Suprapubic skin (tissue), 4 donors: ENCODE results near the gene SLC41A2. TPM values are rescaled to one million over a fixed set of nuclear protein-coding genes. Genes with fewer than 3 reads are reported as not detected.

Experiments
- DNase-seq, 2 donors: peaks; one replicate each; pipeline ENCODE4 v3.0.0-alpha.2; 2019; ENCODE audit warnings: low spot score in 2 of 2
- H3K27ac ChIP-seq: fragments of 200-600 bp; sonication (generic); one replicate; pipeline ENCODE4 v1.5.1; 2019
- H3K27me3 ChIP-seq: fragments of 200-600 bp; sonication (generic); one replicate; pipeline ENCODE4 v1.5.1; 2019
- H3K36me3 ChIP-seq: fragments of 200-600 bp; sonication (generic); one replicate; pipeline ENCODE4 v1.5.1; 2019
- H3K4me1 ChIP-seq: fragments of 200-600 bp; sonication (generic); one replicate; pipeline ENCODE4 v1.5.1; 2019
- H3K4me3 ChIP-seq: fragments of 200-600 bp; sonication (generic); one replicate; pipeline ENCODE4 v1.5.1; 2019; ENCODE audit warnings: mild to moderate bottlenecking
- H3K9me3 ChIP-seq: fragments of 200-600 bp; sonication (generic); one replicate; pipeline ENCODE4 v1.5.1; 2019
- EP300 ChIP-seq: sonication (generic); formaldehyde crosslinking; IDR thresholded peaks from one replicate; pipeline ENCODE4 v1.6.1; 2017; ENCODE audit warnings: antibody characterized with exemption
- POLR2A ChIP-seq, 2 donors: fragments of 450-650 bp; IDR thresholded peaks; one replicate each; pipeline ENCODE4 v1.6.1; 2017; ENCODE audit warnings: antibody characterized with exemption in 2 of 2, mild to moderate bottlenecking in 2 of 2, moderate library complexity in 2 of 2
- POLR2AphosphoS5 ChIP-seq, 3 donors: sonication (generic); formaldehyde crosslinking; IDR thresholded peaks; one replicate each; pipeline ENCODE4 v1.6.1; 2017; ENCODE audit warnings: antibody characterized with exemption in 3 of 3
- WGBS: methylation state at CpG from one replicate; pipeline ENCODE4 v1.1.5; 2018; 5-methylcytosine and 5-hydroxymethylcytosine counted together
- total RNA-seq, 4 donors: library from RNA; depleted of rRNA; stranded (reverse); fragments of >200 nt; gene quantifications; one replicate each; pipeline ENCODE4 v1.1.0, GENCODE V29; 2016
- TF ChIP-seq, protein P1 (sequence below), 2 donors: fragments of 200-600 bp in 1 of 2; fragments of 450-650 bp in 1 of 2; sonication (generic) in 1 of 2; IDR thresholded peaks; one replicate each; pipeline ENCODE4 v1.5.1; 2016 to 2019; ENCODE audit warnings: antibody characterized with exemption in 2 of 2, mild to moderate bottlenecking in 1 of 2, moderate library complexity in 1 of 2

Gene SLC41A2
- total RNA-seq, 4 donors from 2014 or later: 1.8 to 14.6 (median 6.6) TPM

GRCh38 chr12:104921340-104921739 lies 36.8 kb downstream of the SLC41A2 start:
- Histone ChIP-seq H3K4me1 (no peaks in the 10 kb centered on the region), H3K36me3 (no peaks in the 10 kb centered on the region), H3K27me3 (no peaks in the 10 kb centered on the region), H3K9me3 (peaks cover 11% of the 10 kb centered on the region), H3K4me3 (no peak overlapping the region), H3K27ac (no peak overlapping the region)
- TF ChIP-seq EP300 (no peak), POLR2AphosphoS5 (IDR thresholded peaks at IDR 0.05) (no peak), POLR2A (IDR thresholded peaks at IDR 0.05) (no peak)
- TF ChIP-seq, protein P1, sequence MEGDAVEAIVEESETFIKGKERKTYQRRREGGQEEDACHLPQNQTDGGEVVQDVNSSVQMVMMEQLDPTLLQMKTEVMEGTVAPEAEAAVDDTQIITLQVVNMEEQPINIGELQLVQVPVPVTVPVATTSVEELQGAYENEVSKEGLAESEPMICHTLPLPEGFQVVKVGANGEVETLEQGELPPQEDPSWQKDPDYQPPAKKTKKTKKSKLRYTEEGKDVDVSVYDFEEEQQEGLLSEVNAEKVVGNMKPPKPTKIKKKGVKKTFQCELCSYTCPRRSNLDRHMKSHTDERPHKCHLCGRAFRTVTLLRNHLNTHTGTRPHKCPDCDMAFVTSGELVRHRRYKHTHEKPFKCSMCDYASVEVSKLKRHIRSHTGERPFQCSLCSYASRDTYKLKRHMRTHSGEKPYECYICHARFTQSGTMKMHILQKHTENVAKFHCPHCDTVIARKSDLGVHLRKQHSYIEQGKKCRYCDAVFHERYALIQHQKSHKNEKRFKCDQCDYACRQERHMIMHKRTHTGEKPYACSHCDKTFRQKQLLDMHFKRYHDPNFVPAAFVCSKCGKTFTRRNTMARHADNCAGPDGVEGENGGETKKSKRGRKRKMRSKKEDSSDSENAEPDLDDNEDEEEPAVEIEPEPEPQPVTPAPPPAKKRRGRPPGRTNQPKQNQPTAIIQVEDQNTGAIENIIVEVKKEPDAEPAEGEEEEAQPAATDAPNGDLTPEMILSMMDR (IDR thresholded peaks at IDR 0.05): no peak
- no peak for DNase-seq

DNA sequence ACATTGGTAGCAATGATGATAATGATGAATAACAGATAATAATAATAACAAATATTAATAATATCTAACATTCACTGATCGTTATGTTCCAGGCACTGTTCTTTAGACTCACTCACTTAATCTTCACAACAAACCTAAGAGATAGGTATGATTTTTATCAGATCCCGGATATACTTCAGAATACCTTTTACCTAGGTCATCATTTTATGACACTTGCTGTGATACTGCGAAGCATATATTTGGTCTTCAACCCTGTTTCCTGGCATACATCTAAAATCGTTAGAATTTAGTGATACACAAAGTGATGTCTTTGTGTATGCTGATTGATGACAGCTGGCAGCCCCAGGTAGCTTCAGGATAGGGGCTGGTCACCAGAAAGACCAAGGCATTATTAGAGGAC lies 46.1 kb downstream of the SLC41A2 start:
- Histone ChIP-seq H3K36me3 (no peaks in the 10 kb centered on the region), H3K27me3 (no peaks in the 10 kb centered on the region), H3K27ac (no peak overlapping the region), H3K9me3 (no peaks in the 10 kb centered on the region), H3K4me1 (peaks cover 3% of the 10 kb centered on the region), H3K4me3 (no peak overlapping the region)
- TF ChIP-seq POLR2A (IDR thresholded peaks at IDR 0.05) (no peak), EP300 (no peak)
- WGBS: 94% methylated on average over 4 of the region's 4 CpGs
- DNase-seq: no peak

DNA sequence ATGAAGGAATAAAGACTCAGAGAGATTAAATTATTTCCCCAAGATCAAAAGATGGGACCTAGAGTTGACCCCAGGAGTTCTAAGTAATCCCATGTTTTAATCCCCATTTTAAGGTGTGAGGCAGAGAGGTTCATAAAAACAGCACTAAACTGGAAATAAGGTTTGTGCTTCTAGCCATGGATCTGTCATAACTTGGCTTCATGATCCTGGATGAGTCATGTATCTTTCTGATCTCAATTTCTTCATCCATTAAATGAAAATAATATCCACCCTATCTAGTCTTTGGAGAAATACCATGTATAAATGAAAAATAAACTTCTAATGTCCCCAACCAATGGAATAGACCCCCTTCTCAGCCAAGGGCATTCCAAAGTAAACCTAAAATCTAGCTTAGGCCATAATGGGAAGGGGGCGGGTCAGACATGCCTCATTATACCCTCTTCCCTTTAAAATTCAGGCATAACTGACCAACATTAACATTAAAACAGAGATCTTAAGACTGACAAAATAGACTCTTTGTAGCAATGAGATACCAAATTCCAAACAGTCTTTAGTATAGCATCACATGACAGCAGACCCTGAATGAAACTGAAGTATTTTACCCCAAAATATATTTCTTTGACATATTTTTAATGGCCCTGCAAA lies 47.8 kb downstream of the SLC41A2 start:
- no peaks in the 10 kb centered on the region for H3K27me3 ChIP-seq
- peak overlapping the region; percentile 66 for H3K27ac ChIP-seq
- no peak overlapping the region for H3K4me3 ChIP-seq
- peaks cover 3% of the 10 kb centered on the region for H3K4me1 ChIP-seq
- WGBS: 95% methylated on average over 1 of the region's 1 CpG
- TF ChIP-seq, protein P1 (IDR thresholded peaks at IDR 0.05): no peak
- TF ChIP-seq POLR2AphosphoS5 (IDR thresholded peaks at IDR 0.05): no peak
- TF ChIP-seq POLR2A (IDR thresholded peaks at IDR 0.05): no peak
- no peaks in the 10 kb centered on the region for H3K9me3 ChIP-seq
- no peak for DNase-seq
- no peaks in the 10 kb centered on the region for H3K36me3 ChIP-seq

DNA sequence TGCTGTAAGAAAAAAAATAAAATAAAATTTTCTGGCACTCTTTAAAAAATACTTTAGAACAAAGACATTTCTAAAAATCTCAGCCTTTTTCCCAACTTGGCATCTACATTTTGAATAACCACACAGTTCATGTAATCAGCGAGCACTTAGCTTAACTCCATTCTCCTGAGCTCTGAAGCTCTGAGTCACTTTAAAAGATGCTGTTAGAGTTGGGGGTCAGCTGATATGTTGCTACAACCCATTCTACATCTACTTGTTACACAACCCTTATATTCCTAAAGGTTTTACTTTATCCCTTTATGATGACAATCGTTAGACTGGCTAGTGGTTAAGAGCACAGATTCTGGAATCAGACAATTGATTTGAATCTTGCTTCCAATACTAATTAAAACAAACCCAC lies 48.3 kb downstream of the SLC41A2 start:
- H3K27ac ChIP-seq: peak overlapping the region; percentile 66
- no peaks in the 10 kb centered on the region for H3K36me3 ChIP-seq
- WGBS: 55% methylated on average over 2 of the region's 2 CpGs
- H3K4me1 ChIP-seq: peaks cover 3% of the 10 kb centered on the region
- no peaks in the 10 kb centered on the region for H3K27me3 ChIP-seq
- no peak for DNase-seq
- TF ChIP-seq, protein P1 (IDR thresholded peaks at IDR 0.05): no peak
- TF ChIP-seq EP300: no peak
- no peak for TF ChIP-seq POLR2AphosphoS5 (IDR thresholded peaks at IDR 0.05)
- no peak for TF ChIP-seq POLR2A (IDR thresholded peaks at IDR 0.05)
- H3K9me3 ChIP-seq: no peaks in the 10 kb centered on the region
- H3K4me3 ChIP-seq: no peak overlapping the region

Other genes starting within 250 kb of the SLC41A2 start
- 1 to 10 TPM; 4.7 to 9.9 (median 6.6) TPM for gene NOPCHAP1, start 28.0 kb upstream of the SLC41A2 start, total RNA-seq
- gene ALDH1L2, start 126.2 kb upstream of the SLC41A2 start, total RNA-seq: 1 to 10 TPM; 1.3 to 7.6 (median 3.9) TPM
- 10 to 100 TPM; 24.9 to 66.5 (median 30.4) TPM for gene WASHC4, start 149.4 kb upstream of the SLC41A2 start, total RNA-seq